ENCODE measurements around the gene TRIL.

Gene TRIL

DNA sequence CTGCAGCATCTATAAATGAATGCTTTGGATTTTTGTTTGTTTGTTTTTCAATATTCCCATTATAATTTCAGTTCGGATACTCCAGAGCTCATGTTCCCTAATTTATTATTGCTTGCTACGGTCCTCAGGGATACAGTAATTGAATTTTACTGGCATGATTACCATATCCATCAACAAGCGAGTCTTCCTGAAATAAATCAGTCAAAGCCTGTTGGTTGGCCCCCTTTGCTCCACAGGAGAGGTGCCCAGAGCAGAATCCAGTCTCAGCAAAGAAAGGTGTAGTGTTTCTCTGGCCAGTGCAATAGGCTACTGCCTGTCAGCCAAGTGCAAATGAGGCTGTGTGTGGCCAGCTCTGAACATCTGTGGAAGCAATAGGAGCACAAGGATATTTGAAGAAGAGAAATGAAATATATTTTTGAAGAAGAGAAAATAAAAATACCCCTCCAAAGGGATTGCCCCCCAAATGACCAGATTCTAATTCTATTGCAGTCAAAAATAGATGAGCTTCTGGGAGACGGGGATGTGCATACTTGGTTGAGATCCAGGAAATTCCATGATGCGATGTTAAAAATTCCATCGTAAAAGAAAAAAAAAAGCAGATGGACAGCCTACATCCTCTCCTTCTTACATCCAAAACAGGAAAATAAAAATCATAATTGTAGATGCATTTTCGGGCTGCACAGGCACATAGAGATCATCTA is 18.1 kb downstream of the TRIL start:
- DNase-seq = peak; percentile 86

DNA sequence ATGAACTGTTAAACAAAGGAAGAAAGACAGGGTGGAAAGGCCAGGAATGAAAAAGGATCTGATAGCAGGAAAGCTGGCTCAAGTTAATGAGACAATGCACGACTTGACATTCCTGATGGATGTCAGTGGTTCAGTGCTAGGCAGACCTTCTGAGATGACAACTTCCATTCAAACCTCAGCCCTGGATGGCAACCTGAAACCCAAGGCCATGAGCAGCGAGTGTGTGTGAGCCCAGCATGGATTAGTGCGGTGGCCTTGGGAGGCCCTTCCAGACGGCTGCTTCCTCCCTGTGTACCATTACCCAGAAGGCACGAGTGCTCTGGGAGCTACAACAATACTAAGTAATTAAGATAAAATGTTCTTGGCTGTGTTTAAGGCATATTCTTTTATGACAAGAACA is 18.8 kb downstream of the TRIL start:
- DNase-seq = peak; percentile 84

DNA sequence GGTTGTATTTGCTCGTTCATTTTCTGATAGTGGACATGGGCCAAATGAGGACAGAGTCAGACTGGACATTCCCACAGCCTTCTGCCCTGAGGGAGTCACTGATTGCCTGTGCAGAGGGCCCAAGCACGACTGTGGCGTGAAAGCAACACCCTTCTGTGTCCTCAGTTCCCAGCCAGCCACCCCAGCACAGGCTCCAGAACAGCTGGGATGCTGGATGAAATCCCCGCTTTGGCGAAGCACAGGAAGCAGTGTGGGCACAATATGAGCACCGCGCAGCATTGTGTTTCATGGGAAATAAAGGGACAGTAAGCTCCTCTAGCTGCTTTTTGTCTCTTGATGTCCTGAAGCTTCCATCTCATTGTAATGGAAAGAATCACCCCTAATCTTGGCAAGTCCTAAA is 20.5 kb downstream of the TRIL start:
- DNase-seq = no peak

DNA sequence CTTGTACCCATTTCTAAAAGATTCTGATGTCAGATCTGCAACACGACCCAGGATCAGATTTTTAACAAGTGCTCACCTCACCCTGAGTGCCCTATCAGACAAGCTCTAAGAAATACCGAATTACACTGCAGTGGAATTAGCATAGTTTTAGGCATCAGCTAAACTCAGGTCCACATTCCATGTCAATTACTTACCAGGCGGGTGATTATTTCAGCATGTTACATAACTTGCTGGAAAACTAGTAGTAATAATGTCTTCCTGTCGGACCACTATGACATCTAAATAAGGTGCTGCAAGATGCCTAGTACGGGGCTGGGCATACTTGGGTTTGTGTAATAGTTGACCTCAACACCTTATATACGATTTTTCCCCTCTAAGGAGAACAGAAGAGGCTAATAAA is 21.0 kb downstream of the TRIL start:
- no peak for DNase-seq

DNA sequence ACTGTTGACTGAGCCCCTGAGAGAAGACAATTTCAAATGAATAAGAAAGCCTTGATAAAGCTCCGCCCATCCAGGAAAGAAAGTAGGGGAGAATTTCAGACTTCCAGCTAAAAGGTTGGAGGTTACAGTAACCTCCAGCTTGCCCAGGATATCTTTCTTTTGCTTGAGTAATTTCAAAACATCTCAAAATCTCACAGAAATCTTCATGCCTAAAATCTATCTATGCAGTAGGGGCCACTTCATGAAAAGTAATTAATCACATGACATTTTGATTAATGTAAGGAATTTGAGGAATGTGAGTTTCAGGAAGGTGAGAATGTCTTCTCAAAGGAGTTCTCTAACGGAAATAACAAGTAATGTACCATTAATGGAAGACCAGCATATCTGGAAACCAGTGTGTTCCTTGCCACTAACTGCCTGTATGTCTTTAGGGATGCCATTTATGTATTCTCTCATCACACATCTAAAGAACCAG is 24.2 kb downstream of the TRIL start:
- DNase-seq = no peak

DNA sequence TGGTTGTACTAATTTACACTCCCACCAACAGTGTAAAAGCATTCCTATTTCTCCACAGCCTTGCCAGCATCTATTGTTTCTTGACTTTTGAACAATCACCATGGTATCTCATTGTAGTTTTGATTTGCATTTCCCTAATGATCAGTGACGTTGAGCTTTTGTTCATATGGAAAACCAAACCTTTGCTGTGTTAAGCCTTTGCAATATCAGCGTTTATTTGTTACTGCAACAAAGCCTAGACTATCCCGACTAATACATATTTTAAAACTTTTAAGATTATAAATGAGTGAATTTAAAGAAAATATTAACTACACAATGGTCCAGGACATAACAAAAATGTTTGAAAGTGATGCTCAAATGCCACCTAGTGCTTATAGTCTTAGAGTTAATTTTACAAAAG is 26.6 kb downstream of the TRIL start:
- DNase-seq = no peak

DNA sequence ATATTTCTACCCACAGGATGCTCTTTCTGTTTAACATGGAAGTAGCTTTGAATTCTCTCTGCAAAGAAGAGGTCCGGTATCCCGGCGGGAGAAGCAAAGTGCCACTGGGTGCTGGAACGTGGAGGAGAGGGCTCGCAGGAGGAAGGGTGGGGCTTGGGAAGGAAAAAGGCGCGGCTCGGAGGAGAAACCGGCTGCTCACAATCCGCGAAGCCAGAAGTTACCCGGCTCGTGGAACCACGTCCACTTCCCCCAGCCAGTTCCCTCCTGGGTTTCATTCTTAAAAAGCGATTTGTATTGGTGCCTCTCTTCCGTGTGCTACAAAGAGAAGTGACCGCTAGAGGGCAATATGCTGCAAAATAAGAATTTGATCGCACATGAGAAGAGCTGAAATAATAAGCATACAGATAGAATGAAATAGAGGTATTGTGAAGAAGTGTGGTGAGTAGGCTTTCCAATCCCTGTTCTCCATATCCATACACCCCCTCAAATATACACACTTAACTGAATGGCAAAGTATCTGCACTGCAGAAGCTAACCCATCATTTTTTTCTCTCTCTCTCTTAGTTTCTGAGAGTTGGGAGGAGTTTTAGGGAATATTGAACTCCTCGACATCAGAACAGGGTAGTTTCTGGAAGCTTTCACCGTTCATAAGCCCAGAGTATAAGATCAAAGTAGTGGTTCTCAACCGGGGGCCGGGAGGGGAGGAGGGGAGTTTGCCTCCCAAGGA is 31.1 kb downstream of the TRIL start:
- peak; percentile 96 for DNase-seq

DNA sequence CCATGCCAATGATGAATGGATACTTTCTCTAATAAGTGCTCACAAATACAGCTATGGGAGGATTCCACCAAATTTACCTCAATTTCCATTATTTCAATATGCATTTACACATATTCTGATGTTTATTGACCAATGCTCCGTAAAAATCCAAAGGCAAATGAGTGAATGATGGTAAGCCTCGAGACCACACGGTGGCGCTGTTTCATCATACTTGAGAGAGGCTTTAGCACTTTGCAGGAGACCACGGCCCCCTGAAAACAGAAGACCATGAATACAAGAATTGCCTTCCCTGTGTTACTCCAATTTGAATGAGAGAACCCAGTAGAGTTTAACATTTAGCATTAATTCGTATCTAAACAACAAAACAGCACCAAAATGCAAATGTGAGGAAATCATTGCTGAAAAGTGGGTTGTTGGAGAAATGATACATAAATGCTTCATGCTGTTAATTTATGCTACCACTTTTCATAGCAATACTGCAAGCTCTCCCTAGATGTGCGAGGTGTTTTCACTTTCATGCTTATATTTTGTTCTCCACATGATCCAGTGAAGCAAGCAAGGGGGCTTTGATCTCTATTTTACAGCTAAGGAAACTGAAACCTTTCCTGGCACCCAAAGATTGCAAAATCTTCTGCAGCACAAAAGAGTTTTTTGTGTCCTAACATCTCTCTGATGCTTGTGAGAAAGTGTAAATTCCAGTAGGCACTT is 35.4 kb downstream of the TRIL start:
- DNase-seq = peak; percentile 95

DNA sequence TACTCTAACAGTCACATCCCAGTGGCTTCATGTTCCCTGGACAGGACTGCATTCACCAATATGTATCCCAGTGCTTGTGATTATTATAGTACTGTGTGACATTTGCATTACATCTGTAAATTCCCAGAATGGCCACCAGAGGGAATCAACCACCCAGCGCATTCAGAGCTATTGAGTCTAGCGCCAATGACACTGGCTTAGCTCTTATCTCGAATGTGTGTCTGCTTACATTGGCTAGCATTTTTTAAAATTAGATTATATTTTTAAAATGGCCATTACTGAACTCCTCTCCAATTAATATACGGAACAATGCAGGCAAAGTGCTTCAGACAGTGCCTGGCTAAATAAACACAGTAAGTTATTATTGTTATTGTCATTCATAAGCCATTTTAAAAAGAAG is 36.3 kb downstream of the TRIL start:
- DNase-seq = peak; percentile 90

DNA sequence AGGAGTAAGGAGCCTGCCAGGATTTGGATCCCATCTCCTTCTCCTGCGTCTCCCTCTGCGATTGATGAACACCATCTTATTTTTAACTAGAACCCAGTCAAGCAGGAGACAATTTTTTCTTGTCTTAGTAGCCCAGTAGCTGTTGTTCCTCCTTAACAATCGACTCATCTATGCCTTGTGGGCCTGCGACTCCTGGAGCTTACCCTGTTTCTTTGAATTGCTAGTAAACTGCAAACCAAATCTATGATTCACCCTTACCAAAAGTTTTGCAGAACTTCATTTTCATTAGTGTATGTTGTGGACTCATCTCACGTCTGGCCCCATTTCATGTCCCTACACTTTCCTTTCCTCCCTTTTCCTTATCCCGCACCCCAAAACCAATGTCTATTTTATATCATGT is 37.7 kb downstream of the TRIL start:
- no peak for DNase-seq

DNA sequence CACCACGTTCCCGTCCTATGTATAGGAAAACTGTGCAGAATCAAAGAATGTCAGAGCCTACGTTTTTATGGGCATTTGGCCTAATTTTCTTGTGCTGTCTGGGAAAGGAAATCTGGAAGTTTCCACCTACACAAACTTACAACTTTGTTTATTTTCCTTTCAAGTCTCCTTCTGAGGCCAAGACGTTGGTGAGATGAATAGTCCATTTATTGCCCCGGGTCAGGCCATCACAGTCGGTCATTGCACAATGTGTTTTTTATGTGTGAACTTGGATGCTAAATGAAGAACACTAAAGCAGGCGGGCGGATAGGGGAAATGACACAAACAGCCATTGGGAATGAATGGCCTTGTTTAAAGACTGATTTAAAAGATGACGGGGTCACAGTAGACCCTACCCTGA is 38.6 kb downstream of the TRIL start:
- DNase-seq = no peak

DNA sequence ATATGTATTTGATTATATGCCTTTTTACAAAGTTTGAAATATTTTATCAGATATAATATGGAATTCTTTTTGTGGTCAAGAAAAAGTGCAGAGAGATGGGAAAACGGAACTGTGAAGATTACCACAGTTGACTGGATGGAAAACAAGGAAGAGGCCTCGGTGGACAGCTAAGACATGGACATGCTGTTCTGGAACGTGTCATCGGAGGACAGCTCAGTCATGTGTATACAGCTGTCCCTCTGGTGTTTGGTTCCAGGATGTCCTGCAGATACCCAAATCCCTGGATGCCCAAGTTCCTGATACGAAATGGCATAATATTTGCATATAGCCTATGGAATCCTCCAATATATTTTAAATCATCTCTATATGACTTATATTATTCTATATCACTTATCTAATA is 49.4 kb downstream of the TRIL start:
- DNase-seq = no peak

DNA sequence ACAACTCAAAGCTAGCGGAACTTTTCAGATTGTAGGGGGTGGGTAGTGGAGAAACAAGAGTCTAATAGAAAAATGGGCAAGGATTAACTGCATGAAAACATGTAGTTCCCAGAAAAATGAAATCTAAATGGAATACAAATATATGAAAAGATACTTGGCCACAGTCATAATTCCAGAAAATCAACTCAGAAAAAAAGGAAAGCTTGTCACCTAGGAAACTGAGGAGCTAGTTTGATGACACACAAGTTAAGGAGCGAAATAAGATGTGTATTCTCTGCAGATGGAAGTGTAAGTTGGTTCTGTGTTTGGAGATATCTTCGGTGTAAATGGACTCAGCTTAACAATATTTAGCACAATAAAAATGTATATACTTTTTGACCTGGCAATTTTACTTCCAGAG is 52.7 kb downstream of the TRIL start:
- DNase-seq = no peak

DNA sequence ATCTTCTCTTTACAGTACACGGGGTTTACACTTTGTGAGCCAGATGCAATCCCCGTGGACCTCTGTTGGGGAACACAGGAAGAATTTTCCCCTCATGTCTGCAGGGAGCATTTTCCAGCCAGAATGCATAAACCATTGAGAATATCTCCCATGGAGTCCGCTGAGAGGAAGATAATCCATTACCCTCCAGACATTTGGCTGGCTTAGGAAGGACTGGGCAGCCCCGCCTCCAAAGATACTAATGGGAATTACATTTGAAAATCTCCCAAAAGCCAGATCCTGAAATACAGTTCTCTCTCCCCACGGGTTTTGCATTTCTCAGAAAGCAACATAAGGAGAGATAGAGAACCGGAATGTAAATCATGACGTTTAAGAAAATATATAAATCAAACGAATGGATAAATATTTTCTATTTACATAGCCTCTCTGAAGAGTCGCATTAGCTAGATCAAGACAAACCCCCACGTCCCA is 53.5 kb downstream of the TRIL start:
- DNase-seq = peak; percentile 96

DNA sequence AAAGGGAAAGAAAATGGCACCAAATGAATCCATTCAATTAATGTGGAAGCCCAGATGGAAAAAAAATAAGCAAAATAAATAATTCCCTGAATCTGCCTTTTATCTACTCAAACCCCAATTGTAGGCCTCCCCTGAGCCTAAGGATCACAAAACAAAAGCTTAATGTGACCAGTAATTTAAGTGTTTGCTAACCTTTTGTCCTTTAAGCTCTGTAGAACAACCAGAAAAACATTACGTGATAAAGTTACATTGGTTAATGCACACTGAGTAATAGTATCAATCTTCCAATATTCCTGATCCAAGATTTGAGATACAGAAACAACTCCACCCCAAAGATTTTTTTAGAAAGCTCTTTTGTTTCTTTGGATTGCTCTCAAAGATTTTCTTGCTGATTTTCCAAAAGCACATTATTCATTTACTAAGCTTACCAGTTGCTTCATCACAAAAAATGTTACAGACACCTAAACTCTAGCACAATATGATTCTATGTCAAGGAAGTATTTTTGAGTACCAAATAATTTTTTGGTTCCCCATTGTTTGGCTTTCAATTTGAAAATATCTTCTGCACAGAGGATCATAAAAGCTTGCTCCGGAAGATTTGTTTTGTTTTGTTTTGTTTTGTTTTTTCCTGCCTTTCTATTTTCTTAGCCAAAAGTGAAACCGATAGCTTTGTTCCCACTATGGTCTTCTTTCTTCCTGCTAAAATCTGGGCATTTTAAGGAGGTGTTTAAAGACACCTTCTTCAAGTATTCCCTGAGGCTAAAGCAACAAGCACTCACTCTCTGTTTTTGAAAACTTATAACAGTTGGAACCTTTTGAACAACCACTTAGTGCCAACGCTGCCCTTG is 54.2 kb downstream of the TRIL start:
- DNase-seq = peak; percentile 82

Measured in NCI-H69 (cell line).